ENCODE measurements around the gene DTL. TPM values are rescaled to one million over a fixed set of nuclear protein-coding genes. Genes with fewer than 3 reads are reported as not detected.

DTL gene
- total RNA-seq, 1 donor from 2014 or later: 11.4 TPM

- no peak for DNase-seq
Measured at GRCh38 chr1:212037900-212038299, 2.4 kb downstream of the DTL start.

- no peak for DNase-seq
Measured at GRCh38 chr1:212039622-212040021, 4.1 kb downstream of the DTL start.

GRCh38 chr1:212040629-212041412 is 5.3 kb downstream of the DTL start:
- no peak for DNase-seq

- DNase-seq: no peak
Measured at GRCh38 chr1:212042436-212042835, 6.9 kb downstream of the DTL start.

GRCh38 chr1:212044851-212045250 is 9.3 kb downstream of the DTL start:
- DNase-seq: no peak

GRCh38 chr1:212045981-212046380 is 10.4 kb downstream of the DTL start:
- no peak for DNase-seq

DNA sequence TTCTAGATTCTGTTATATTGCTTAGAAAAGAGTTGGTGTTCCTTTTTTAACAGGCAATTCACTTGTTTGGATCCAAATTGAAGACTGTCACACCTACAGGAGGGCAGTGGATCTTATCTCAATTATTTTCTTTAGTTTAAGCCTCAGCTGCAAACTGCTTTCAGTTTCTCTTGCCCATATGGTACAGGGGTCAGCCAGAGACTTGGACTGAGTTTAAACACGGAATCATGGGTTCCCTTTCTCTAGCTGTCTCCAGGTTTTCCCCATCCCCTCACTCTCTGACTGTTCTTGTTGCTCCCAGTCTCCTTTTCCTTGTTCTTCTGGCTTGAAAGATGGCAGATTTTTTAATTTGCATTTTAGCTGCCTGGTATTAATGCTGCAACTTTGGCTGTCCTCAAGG is 18.4 kb downstream of the DTL start:
- no peak for DNase-seq

DNA sequence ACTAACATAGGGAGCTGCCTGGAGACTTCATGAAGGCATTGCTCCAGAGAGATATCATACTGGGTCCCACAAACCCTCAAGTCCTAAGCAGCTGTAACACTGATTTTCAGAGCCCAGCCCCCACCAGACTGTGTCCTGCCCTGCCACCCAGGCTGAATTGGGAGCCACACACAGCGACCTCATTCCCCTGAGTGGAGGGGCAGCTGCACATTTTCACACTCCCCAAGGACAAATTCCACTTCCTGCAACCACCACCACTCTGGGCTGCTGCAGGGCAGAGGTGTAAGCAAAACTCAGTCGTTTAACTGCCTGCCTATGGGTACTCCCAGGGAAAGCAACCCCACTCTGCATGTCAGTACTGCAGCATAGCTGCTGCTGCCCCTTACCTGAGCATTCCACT is 19.8 kb downstream of the DTL start:
- no peak for DNase-seq

- no peak for DNase-seq
Measured at GRCh38 chr1:212060632-212061472, 25.3 kb downstream of the DTL start.

DNA sequence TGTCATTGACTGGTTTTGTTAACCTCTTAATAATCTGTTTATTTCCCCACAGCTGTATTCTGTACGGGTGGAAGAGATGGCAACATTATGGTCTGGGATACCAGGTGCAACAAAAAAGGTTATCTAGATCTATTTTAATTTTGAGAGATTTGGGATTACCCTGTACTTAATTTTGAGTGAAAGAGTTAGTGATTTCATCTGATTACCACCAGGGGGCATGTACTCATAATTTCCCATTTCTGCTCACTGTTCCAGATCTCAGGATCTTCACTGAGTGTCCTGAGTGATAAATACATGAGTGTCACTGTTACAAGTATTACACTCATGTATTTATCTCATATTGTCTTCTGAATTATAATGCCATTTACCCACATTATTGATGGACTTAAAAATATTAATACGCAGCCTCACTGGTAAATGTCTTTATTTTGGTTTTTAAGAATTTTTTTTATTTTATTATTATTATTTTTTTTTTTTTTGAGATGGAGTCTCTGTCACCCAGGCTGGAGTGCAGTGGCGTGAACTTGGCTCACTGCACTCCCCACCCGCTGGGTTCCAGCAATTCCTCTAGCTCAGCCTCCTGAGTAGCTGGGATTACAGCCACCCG is 27.4 kb downstream of the DTL start:
- DNase-seq: peak; percentile 41

DNA sequence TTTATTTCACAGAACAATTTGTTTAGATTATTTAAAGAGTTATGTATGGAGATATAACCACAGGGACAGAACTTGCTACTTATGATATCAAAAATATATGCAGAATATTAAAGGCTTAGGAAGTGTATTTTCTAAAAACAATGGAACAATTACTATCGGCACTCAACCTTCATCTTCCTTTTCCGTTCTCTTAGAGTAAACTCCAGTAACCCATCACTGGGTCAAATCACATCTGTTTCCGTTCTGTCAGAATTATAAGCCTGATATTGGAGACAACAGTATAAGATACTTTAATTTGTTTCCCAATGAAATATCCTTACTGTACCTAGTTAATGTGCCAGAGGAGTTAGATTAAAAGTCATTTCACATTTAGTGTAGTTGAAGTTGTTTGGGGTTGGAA is 32.2 kb downstream of the DTL start:
- DNase-seq: peak; percentile 41

- peak; percentile 52 for DNase-seq
Measured at GRCh38 chr1:212070720-212071302, 35.3 kb downstream of the DTL start.

- DNase-seq: no peak
Measured at GRCh38 chr1:212072047-212072446, 36.5 kb downstream of the DTL start.

DNA sequence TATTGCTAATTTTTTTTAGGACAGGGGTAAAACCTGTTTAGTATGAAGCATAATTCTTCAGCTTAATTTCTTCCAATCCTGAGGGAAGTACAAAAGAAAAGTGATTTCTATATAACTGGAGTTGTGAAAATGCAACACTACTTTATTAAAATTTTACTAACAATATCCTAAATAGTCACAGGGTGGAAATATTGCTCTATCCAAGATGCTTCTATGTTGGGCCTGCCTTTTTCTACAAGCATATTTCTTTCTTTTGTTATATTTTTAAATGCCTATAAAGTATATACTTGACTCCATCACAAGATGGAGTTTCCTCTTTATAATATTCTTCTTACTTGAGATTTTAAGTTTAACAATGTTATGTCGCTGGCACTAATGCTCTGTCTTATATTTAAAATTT is 37.9 kb downstream of the DTL start:
- DNase-seq: no peak

DNA sequence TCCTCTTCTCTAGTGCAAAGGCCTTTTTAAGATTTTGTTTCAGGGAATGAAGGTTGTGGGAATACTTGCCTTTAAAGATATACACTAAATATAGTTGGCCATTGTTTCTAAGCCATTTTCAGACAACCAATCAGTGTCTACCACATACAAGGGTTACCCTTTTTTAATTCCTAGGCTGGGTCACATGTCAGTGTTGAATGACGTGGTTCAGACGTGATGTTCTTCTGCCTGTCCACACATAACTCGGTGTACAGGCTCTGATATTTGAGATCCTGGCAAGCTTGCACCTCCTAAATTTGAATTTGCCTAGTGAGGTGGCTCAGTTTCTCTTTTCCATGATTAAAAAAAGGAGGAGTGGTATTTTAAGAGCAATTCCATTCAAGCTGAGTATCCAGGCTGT is 38.8 kb downstream of the DTL start:
- no peak for DNase-seq

DNA sequence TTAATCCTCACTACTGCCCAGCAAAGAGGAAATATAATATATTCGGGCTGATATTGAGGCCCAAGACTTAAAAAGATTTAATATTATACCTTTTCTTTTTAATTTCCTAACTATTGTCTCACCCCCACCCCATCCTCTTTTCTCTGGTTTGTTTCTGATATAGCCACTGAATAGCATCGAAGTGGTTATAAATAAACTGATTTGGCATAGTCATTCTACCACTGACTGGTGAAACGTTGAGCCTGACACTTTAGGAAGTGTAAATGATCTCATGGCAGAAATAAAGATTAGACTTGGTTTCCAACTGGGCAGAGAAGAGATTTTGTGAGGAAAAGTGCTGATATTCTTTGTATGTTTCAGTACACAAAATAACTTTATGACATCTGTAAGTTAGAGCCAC is 39.3 kb downstream of the DTL start:
- DNase-seq: no peak

GRCh38 chr1:212077028-212077427 is 41.5 kb downstream of the DTL start:
- DNase-seq: no peak

GRCh38 chr1:212078826-212079225 is 43.3 kb downstream of the DTL start:
- no peak for DNase-seq

DNA sequence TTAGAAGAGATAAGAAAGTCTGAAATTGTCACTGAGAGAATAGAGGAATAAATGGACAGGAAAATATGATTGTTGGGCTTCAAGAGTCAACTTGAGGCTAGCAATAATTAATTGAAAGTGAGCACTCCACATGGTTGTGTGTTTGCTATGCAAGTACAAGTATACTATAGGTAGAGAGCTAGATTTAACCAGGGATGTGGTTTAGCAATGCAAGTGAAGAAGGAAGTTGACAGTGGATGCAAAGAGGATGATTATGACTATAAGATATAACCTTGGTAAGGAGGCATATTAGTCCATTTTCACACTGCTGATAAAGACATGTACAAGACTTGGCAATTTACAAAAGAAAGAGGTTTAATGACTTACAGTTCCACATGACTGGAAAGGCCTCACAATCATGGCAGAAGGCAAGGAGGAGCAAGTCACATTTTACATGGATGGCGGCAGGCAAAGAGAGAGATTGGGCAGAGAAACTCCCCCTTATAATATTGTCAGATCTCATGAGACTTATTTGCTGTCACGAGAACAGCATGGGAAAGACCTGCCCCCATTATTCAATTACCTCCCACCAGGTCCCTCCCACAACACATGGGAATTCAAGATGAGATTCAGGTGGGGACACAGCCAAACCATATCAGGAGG is 47.3 kb downstream of the DTL start:
- no peak for DNase-seq

GRCh38 chr1:212089560-212090163 is 54.1 kb downstream of the DTL start:
- no peak for DNase-seq

DNA sequence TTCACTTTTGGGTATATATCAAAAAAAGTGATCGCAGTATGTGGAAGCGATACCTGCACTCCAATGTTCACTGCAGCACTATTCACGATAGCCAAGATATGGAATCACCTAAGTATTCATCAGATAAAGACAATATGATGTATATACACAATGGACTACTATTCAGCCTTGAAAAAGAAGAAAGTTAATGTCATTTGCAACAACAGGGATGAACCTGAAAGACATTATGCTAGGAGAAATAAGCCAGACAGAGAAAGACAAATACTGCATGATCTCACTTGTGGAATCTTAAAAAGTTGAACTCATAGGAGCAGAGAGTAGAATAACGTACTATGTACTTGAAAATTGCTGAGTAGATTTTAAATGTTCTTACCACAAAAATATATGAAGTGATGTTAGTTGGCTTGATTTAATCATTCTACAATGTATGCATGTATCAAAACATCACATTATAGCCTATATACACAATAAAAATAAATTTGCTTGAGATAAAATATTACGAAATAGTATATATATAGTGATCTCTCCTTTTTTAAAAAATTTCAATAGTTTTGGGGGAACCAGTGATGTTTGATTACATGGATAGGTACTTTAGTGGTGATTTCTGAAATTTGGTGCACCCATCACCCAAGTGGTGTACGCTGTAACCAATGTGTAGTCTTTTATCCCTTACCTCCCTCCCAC is 56.0 kb downstream of the DTL start:
- DNase-seq: no peak
